Fibroblast of gingiva (primary cell): ENCODE results near the gene AJAP1.
"Not testable (repeated sequence)": the region's sequence is repeated elsewhere in the genome, so short reads cannot be mapped to it uniquely, and the experiment has no call there.

Experiments used
- DNase-seq: peaks from one replicate; pipeline ENCODE4 v3.0.0-alpha.2; 2011; ENCODE audit warnings: low read depth

AJAP1 gene

GRCh38 chr1:4657960-4658541 is 3.6 kb downstream of the AJAP1 start:
- no peak for DNase-seq

GRCh38 chr1:4658643-4659628 is 4.5 kb downstream of the AJAP1 start:
- DNase-seq: no peak

- no peak for DNase-seq
Measured at GRCh38 chr1:4660917-4661594, 6.6 kb downstream of the AJAP1 start.

GRCh38 chr1:4661595-4661917 is 7.1 kb downstream of the AJAP1 start:
- DNase-seq: no peak

GRCh38 chr1:4662168-4662567 is 7.8 kb downstream of the AJAP1 start:
- no peak for DNase-seq

- no peak for DNase-seq
Measured at GRCh38 chr1:4662723-4663122, 8.3 kb downstream of the AJAP1 start.

GRCh38 chr1:4664095-4664494 is 9.7 kb downstream of the AJAP1 start:
- no peak for DNase-seq

GRCh38 chr1:4664606-4665005 is 10.2 kb downstream of the AJAP1 start:
- no peak for DNase-seq

GRCh38 chr1:4665456-4665855 is 11.0 kb downstream of the AJAP1 start:
- DNase-seq: no peak

GRCh38 chr1:4666683-4667082 is 12.3 kb downstream of the AJAP1 start:
- DNase-seq: not testable (repeated sequence)

GRCh38 chr1:4668743-4669700 is 14.6 kb downstream of the AJAP1 start:
- DNase-seq: no peak

GRCh38 chr1:4670265-4670664 is 15.9 kb downstream of the AJAP1 start:
- DNase-seq: no peak

GRCh38 chr1:4671828-4672227 is 17.4 kb downstream of the AJAP1 start:
- no peak for DNase-seq

GRCh38 chr1:4673494-4673893 is 19.1 kb downstream of the AJAP1 start:
- no peak for DNase-seq

- DNase-seq: no peak
Measured at GRCh38 chr1:4674117-4674516, 19.7 kb downstream of the AJAP1 start.

- DNase-seq: no peak
Measured at GRCh38 chr1:4674676-4675075, 20.3 kb downstream of the AJAP1 start.

GRCh38 chr1:4675454-4676186 is 21.2 kb downstream of the AJAP1 start:
- no peak for DNase-seq

GRCh38 chr1:4676253-4676652 is 21.8 kb downstream of the AJAP1 start:
- no peak for DNase-seq

- DNase-seq: no peak
Measured at GRCh38 chr1:4677608-4678007, 23.2 kb downstream of the AJAP1 start.

- DNase-seq: no peak
Measured at GRCh38 chr1:4678066-4678717, 23.8 kb downstream of the AJAP1 start.

GRCh38 chr1:4681026-4681425 is 26.6 kb downstream of the AJAP1 start:
- no peak for DNase-seq
